Thymus (tissue), 14 donors: ENCODE measurements around the gene QRFPR. TPM values are rescaled to one million over a fixed set of nuclear protein-coding genes. Genes with fewer than 3 reads are reported as not detected.
"Not testable (repeated sequence)": the region's sequence is repeated elsewhere in the genome, so short reads cannot be mapped to it uniquely, and the experiment has no call there.

Experiments used
- DNase-seq, 9 donors: peaks; one replicate each; pipeline ENCODE4 v3.0.0-alpha.2; 2013; ENCODE audit warnings: low spot score in 9 of 9, low read depth in 6 of 9, missing footprints in 1 of 9
- H3K27ac ChIP-seq, 2 donors: one replicate each; pipeline ENCODE4 v1.5.1; 2013; ENCODE audit warnings: control low read depth in 1 of 2, low read depth in 1 of 2, low read length in 1 of 2, mild to moderate bottlenecking in 1 of 2, moderate library complexity in 1 of 2
- H3K27me3 ChIP-seq, 2 donors: one replicate each; pipeline ENCODE4 v1.5.1; 2013; ENCODE audit warnings: low read length in 1 of 2; ENCODE audit not compliant: control insufficient read depth in 2 of 2, insufficient read depth in 1 of 2
- H3K36me3 ChIP-seq, 2 donors: one replicate each; pipeline ENCODE4 v1.5.1; 2013; ENCODE audit warnings: low read length in 1 of 2, mild to moderate bottlenecking in 1 of 2, moderate library complexity in 1 of 2; ENCODE audit not compliant: control insufficient read depth in 2 of 2, insufficient read depth in 2 of 2
- H3K4me1 ChIP-seq, 2 donors: one replicate each; pipeline ENCODE4 v1.5.1; 2013; ENCODE audit warnings: low read length in 2 of 2; ENCODE audit not compliant: control insufficient read depth in 2 of 2, insufficient read depth in 2 of 2
- H3K4me3 ChIP-seq, 2 donors: one replicate each; pipeline ENCODE4 v1.5.1; 2013; ENCODE audit warnings: low read length in 2 of 2, control low read depth in 1 of 2, mild to moderate bottlenecking in 1 of 2
- H3K9me3 ChIP-seq, 2 donors: one replicate each; pipeline ENCODE4 v1.5.1; 2013; ENCODE audit warnings: low read length in 1 of 2, mild to moderate bottlenecking in 1 of 2; ENCODE audit not compliant: control insufficient read depth in 2 of 2, insufficient read depth in 1 of 2
- WGBS: extraction: QIAGEN DNeasy Blood & Tissue Kit; methylation state at CpG from one replicate; pipeline ENCODE4 v1.1.7; 2013; 5-methylcytosine and 5-hydroxymethylcytosine counted together
- long read RNA-seq, 10 donors: transcript quantifications; one replicate each; lab custom pipeline, GENCODE V29; 2026
- polyA plus RNA-seq: library from polyadenylated mRNA; stranded (reverse); fragments of 200-250 nt; gene quantifications from one replicate; pipeline ENCODE4 v1.2.3, GENCODE V29; 2013
- total RNA-seq: library from RNA; stranded (reverse); fragments of 120-200 nt; gene quantifications from one replicate; pipeline ENCODE4 v1.2.4, GENCODE V29; 2013
- donor health status: healthy.

Gene QRFPR
- total RNA-seq (0.24 TPM), polyA plus RNA-seq (0.09 TPM)
- long read RNA-seq, donor 1: 0 reads
- long read RNA-seq, donor 2: 0 reads
- long read RNA-seq, donor 3: 0 reads
- long read RNA-seq, donor 4: 0 reads
- long read RNA-seq, donor 5: 0 reads
- long read RNA-seq, donor 6: 0 reads
- long read RNA-seq, donor 7: 0 reads
- long read RNA-seq, donor 8: 0 reads
- long read RNA-seq, donor 9: 0 reads
- long read RNA-seq, donor 10: 0 reads

DNA sequence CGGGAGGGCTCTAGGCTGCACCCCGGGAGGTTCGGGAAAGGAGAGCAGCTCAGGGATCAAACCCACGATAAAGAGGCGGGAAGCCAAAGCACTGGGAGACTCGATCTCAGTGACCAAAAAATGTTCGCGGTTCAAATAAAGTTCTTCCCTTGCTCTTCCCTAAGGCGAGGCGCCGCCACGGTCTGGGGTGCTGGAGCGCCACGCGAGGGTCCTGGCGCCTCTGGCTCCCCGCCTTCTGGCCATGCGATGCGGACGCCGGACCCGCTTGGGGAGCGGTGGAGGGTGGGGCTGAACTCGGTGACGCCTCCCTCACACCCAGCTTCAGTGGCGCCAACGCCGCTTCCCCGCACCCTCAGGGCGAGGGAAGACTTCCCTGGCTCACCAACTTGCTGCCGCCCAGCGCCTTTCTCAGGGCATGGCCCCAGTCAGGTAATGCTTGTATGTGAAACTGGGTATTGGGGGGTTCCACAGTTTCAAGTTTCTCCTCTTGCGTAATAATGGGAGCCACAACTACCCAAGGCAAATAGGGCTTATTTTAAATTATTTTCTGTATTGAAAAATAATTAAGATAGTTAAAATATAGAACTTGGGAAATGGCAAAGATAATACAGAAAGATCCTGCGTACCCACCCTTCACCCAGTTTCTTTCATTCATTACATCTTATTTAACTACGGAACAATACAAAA lies at the start of gene QRFPR:
TSS of gene QRFPR (minus strand) at position 243 of the 687 bp plus-strand sequence. CDS start 371 bp downstream, outside the sequence.
- Histone ChIP-seq H3K27ac (no peak within 1 kb of the TSS), H3K27me3 (peaks cover 30 to 44% of the 10 kb centered on the region in 2 donors), H3K9me3 (peaks cover 0 to 6% of the 10 kb centered on the region in 2 donors), H3K4me3 (no peak within 1 kb of the TSS), H3K36me3 (no peaks in the 10 kb centered on the region), H3K4me1 (no peaks in the 10 kb centered on the region)
- DNase-seq: no peak
- WGBS: 14% methylated on average over 35 of the region's 35 CpGs

DNA sequence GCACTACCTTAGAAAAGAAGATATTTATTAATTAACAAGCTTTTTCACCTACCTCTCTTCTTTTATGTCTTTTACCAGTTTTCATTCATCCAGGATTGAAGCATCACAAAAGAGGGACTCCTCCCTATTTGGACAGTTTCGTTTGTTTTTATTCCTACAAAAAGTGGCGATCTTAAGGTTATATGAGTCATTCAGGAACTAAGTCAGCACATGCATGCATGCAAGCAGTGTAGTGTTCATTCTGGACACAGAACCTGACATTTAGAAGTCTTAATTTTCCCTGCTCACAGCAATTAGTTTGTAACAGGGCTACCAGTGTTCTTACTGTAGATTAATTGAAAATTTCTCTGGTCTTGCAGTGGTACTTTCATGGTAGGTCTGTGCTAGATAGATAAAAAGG lies 47.9 kb upstream of the QRFPR start:
- WGBS: 88% methylated on average over 2 of the region's 2 CpGs
- Histone ChIP-seq H3K27ac (no peak overlapping the region), H3K4me3 (no peak overlapping the region), H3K4me1 (no peaks in the 10 kb centered on the region), H3K36me3 (no peaks in the 10 kb centered on the region), H3K9me3 (no peaks in the 10 kb centered on the region), H3K27me3 (no peaks in the 10 kb centered on the region)
- no peak for DNase-seq

DNA sequence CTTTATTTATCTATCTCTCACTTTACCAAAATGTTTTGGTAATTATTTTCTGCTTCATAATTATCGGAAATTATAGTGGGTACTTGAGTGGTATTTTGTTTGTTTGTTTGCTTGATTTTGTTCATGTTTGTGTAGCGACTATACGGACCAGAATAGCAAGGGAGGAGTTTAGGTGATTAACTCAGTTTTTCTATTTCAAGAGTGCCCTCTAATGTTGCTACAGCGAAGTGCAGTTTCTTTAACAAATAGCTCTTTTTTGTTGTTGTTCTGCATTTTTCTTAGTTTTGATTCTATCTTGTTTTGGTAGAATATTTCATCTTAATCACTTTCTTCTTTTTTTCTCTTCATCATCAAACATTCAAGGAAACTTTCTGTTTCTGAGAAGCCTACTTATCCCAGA lies 40.8 kb upstream of the QRFPR start:
- no peak for DNase-seq
- Histone ChIP-seq H3K4me1 (no peaks in the 10 kb centered on the region), H3K27me3 (no peaks in the 10 kb centered on the region), H3K9me3 (no peaks in the 10 kb centered on the region), H3K36me3 (no peaks in the 10 kb centered on the region), H3K27ac (no peak overlapping the region), H3K4me3 (no peak overlapping the region)
- 76% methylated on average over 4 of the region's 4 CpGs for WGBS

DNA sequence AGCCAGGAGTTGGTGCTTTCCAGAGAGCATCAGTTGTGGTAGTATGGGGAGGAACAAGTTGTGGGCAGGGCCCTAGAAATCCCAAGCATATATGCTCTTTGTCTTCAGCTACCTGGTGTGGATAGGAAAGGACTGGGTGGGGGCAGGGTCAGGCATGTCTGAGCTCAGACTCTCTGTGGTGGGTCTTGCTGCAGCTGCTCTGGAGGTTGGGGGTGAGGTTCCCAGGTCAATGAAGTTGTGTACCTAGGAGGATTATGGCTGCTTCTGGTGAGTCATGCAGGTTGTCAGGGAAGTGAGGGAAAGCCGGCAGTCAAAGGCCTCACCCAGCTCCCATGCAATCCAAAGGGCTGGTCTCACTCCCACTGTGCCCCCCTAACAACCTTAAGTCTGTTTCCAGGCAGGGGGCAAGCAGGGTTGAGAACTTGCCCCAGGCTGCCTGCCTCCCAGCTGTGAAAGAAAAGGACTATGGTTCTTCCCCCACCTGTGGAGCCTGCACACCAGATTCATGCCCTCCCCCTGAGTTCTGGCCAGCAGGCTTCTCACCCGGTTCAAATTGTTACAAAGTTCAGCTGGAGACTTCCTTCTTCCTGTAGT lies 30.4 kb upstream of the QRFPR start:
- Histone ChIP-seq H3K27ac (no peak overlapping the region), H3K27me3 (no peaks in the 10 kb centered on the region), H3K4me3 (no peak overlapping the region), H3K36me3 (no peaks in the 10 kb centered on the region), H3K9me3 (no peaks in the 10 kb centered on the region), H3K4me1 (no peaks in the 10 kb centered on the region)
- 63% methylated on average over 2 of the region's 2 CpGs for WGBS
- DNase-seq: no peak

DNA sequence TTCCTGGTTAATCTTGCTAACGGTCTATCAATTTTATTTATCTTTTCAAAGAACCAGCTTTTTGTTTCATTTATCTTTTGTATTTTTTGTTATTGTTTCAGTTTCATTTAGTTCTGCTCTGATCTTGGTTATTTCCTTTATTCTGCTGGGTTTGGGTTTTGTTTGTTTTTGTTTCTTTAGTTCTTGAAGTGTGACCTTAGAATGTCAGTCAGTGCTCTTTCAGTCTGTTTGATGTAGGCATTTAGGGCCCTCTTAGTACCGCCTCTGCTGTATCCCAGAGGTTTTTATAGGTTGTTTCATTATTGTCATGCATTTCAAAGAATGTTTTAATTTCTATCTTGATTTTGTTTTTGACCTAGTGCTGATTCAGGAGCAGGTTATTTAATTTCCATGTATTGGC lies 27.7 kb upstream of the QRFPR start:
- H3K27me3 ChIP-seq, H3K4me3 ChIP-seq, H3K9me3 ChIP-seq, DNase-seq, H3K36me3 ChIP-seq, H3K27ac ChIP-seq, H3K4me1 ChIP-seq: not testable (repeated sequence)
- 83% methylated on average over 2 of the region's 2 CpGs for WGBS

DNA sequence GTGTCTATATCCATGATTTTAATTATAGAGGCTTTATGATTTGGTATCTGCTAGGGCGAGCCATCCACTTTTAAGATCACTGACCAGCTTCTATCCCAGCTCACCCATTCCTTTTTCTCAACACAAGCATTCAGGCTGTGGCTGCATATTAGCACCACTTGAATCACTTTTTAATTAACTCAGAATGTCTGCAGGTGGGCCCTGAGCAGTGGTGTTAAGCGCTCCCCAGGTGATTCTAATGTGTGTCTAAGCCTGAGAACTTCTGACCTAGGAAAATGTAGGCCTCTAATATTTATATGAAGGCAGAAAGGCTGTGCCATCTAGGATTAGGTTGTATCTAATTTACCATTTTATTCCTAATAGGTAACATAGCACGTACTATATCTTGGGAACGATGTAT lies 19.8 kb upstream of the QRFPR start:
- no peak for DNase-seq
- Histone ChIP-seq H3K36me3 (no peaks in the 10 kb centered on the region), H3K4me1 (no peaks in the 10 kb centered on the region), H3K4me3 (no peak overlapping the region), H3K27me3 (no peaks in the 10 kb centered on the region), H3K27ac (no peak overlapping the region), H3K9me3 (no peaks in the 10 kb centered on the region)
- WGBS: 94% methylated on average over 4 of the region's 4 CpGs

DNA sequence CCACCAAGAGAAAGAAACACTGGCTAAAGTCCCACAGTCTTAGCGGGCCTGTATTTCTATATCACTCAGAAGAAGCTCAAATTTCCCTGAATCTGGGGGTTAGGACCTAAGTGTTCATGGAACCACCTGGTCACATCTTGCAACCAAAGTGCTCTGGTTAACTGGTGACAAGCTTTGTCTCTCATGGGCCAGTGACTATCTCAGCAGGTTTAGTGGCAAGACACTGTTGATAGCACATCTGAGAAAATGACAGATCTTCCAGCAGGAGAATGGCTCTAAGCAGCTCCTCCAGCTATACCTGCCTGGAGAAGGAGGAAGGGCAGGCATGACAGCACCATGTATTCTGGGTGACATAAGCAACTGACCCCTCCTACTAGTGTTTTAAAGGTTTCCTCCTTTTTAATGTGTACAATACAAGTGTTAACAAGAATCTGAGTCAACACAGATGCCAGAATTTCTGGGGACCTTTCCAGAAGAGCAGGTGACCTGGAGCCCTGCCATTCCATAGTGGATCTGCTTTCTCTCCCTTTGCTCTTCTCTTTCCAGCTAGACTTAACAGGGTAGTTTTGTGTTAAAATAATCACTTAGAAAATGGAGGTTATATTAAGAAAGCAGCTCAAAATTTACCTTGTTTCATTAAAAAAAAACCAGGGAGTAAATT lies 17.3 kb upstream of the QRFPR start:
- no peak for DNase-seq
- Histone ChIP-seq H3K27ac (no peak overlapping the region), H3K9me3 (no peaks in the 10 kb centered on the region), H3K27me3 (no peaks in the 10 kb centered on the region), H3K4me1 (no peaks in the 10 kb centered on the region), H3K36me3 (no peaks in the 10 kb centered on the region), H3K4me3 (no peak overlapping the region)
- 91% methylated on average over 1 of the region's 1 CpG for WGBS

DNA sequence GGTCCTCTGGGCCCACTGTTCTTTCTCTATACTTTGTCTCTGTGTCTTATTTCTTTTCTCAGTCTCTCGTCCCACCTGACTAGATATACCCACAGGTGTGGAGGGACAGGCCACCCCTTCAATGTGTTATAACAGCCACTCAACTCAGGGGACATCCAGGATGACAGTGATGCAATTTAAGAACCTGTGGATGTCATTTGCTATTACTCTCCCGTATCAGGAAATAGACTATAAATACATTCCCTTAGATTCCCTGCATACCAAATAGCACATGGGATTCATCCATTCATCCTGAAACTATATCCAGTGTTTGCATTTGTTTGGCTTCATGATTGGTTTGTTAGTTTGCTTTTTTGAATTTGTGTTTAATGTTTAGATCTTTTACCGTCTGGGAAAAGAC lies 16.6 kb upstream of the QRFPR start:
- Histone ChIP-seq H3K4me1 (no peaks in the 10 kb centered on the region), H3K4me3 (no peak overlapping the region), H3K27ac (no peak overlapping the region), H3K9me3 (no peaks in the 10 kb centered on the region), H3K27me3 (no peaks in the 10 kb centered on the region), H3K36me3 (no peaks in the 10 kb centered on the region)
- 87% methylated on average over 3 of the region's 3 CpGs for WGBS
- no peak for DNase-seq

DNA sequence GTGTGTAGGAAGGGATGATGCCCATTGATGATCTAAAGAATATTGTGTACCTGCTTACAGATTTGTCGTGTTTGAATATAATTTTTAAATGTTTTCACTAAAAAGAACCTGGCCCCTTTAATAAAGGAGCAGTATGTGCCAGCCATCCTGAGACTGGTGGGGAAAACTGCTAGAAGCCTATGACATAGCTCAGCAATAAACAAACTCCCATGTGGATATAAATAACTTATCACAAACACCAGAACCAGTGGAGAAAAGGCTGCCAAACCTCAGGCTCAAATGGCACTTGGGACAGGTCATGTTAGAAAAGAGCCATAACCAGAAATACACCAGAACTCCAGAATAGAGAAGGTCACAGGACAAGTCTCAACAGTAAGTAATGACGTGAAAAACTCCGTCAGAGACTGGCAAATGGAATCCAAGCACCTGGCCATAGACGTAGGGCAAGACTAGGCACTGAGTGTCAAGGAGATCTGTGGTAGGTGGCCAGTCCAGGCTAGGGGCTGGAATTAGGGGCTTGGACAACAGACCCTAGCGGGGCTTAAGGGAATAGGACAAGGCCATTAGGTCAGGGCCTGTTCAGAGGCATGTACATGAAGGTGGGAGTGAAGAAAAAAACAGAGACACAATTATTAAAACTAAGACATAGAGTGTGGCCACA lies 11.7 kb upstream of the QRFPR start:
- no peak for DNase-seq
- H3K36me3 ChIP-seq: no peaks in the 10 kb centered on the region
- H3K9me3 ChIP-seq: no peaks in the 10 kb centered on the region
- H3K27ac ChIP-seq: no peak overlapping the region
- no peak overlapping the region for H3K4me3 ChIP-seq
- WGBS: 62% methylated on average over 5 of the region's 5 CpGs
- H3K27me3 ChIP-seq: no peaks in the 10 kb centered on the region
- H3K4me1 ChIP-seq: no peaks in the 10 kb centered on the region
